Transverse colon (tissue), 4 donors: ENCODE results near the gene CNOT3.

Experiments used
- CTCF ChIP-seq, 5 experiments: fragments of 200-600 bp in 3 of 5; fragments of 450-650 bp in 2 of 5; sonication (generic) in 3 of 5; IDR thresholded peaks; 1 replicate in 2 of 5; 2 replicates in 3 of 5; pipeline ENCODE4 v1.5.1; 2016 to 2017; ENCODE audit warnings: antibody characterized with exemption in 5 of 5, inconsistent platforms in 3 of 5, mild to moderate bottlenecking in 2 of 5, moderate library complexity in 1 of 5
- POLR2A ChIP-seq: fragments of 450-650 bp; IDR thresholded peaks from one replicate; pipeline ENCODE4 v1.6.1; 2016; ENCODE audit warnings: antibody characterized with exemption, mild to moderate bottlenecking, moderate library complexity
- POLR2AphosphoS5 ChIP-seq, 3 donors: sonication (generic); formaldehyde crosslinking; IDR thresholded peaks; one replicate each; pipeline ENCODE4 v1.6.1; 2016; ENCODE audit warnings: antibody characterized with exemption in 3 of 3

GRCh38 chr19:54125713-54126112, 11.8 kb upstream of the CNOT3 start:
- TF ChIP-seq CTCF (IDR thresholded peaks at IDR 0.05) (no peak), POLR2A (no peak), POLR2AphosphoS5 (IDR thresholded peaks at IDR 0.05) (no peak)
